Activated CD4-positive, alpha-beta T cell treated with anti-CD3 and anti-CD28 coated beads for 4 hours (primary cell): ENCODE measurements around the gene CTRB2.

Source experiments
- DNase-seq, 2 donors: peaks; one replicate each; pipeline ENCODE4 v3.0.0-alpha.2; 2020

Gene CTRB2

GRCh38 chr16:75203667-75204409 lies 3.1 kb downstream of the CTRB2 start:
- no peak for DNase-seq

DNA sequence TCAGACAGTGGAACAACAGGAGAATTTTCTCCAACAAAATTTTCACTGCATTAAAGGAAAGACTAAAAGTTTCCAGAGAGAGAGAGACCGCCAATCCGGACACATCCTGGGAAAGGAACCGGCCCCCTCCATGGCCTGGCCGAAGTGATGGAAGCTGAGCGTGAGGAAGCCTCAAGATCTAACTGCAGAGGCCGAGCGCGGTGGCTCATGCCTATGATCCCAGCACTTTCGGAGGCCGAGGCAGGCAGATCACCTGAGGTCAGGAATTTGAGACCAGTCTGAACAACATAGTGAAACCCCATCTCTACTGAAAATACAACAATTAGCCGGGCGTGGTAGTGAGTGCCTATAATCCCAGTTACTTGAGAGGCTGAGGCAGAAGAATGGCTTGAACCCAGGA lies 3.9 kb downstream of the CTRB2 start:
- no peak for DNase-seq

DNA sequence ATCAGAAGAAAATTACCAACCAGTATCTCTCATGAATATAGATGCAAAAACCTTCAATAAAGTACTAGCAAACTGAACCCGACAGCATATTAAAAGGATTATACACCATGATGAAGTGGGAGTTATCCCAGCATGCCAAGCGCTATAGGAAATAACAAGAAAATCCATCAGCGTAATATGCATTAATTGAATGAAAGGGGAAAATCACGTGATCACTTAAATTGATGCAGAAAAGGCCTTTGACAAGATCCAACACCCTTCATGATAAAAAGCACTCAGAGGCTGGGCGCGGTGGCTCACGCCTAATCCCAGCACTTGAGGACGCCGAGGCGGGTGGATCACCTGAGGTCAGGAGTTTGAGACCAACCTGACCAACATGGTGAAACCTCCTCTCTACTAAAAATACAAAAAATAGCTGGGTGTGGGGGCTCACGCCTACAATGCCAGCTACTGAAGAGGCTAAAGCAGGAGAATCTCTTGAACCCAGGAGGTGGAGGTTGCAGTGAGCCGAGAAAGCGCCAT lies 4.8 kb downstream of the CTRB2 start:
- DNase-seq = no peak

- no peak for DNase-seq
Measured at GRCh38 chr16:75198135-75198600, 8.8 kb downstream of the CTRB2 start.

GRCh38 chr16:75197522-75198134 lies 9.3 kb downstream of the CTRB2 start:
- no peak for DNase-seq

DNA sequence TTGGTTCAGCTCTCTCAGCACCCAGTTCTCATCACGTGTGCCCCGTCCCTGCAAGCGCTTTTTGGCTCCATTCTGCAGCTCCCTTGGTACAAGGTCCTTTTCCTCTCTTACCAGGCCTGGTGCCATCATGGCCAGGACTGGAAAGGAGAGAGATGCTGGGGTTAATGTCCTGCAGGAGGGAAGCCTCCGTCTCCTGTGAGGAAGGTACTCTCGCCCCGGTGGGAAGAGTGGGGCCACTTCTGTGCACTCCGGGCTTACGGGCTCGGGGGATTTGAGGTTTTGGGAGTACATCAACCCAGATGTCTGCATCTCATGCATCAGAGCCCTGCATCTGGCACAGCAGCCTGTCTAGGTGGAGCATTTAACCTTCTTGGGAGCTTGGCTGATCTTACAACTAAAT lies 10.1 kb downstream of the CTRB2 start:
- no peak for DNase-seq

DNA sequence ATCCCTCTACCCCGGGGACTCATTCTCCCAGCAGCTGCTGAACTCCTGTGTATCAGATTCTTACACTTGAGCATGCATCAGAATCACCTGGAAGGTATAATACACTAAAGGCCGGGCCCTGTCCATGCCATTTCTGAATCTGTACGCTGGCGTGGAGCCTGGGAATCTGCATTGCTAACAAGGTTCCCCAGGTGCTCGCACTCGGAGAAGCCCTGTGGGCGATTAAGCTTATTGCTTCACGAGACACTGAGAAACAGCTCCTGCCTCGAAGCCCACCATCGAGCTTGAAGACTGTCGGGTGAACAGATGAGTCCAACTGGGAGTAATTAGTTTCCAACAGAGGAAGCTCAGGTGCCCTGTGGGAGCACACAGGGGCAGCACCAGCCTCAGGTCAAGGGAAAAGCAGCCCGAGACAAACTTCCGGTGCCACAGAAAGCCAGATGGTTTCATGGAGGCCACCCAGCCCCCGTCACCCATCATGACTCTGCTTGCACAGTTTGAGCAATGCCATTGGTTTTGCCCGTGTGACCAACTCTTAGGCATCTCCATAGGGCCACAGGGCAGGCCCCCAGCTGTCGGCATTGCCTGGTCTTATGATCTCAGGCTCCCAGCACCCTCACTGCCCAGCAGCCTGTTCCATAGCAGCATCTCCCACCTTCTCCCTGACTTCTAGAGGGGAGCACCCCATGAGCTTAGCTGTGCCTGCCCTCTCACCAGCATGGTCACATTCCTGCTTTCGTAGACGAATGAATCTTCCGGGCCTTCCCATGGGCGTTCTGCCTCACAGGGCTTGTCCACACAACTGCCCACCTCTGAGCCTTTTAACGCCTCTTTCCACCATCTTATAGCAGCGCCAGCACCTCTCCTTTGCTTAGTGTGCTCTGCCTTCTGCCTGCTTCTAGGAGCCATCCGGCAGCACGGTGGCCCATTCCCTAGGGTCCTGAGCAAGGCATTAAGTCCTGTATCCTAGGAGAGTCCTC lies 10.9 kb downstream of the CTRB2 start:
- no peak for DNase-seq

GRCh38 chr16:75193730-75194444 lies 13.1 kb downstream of the CTRB2 start:
- DNase-seq = no peak

GRCh38 chr16:75193265-75193650 lies 13.7 kb downstream of the CTRB2 start:
- no peak for DNase-seq

DNA sequence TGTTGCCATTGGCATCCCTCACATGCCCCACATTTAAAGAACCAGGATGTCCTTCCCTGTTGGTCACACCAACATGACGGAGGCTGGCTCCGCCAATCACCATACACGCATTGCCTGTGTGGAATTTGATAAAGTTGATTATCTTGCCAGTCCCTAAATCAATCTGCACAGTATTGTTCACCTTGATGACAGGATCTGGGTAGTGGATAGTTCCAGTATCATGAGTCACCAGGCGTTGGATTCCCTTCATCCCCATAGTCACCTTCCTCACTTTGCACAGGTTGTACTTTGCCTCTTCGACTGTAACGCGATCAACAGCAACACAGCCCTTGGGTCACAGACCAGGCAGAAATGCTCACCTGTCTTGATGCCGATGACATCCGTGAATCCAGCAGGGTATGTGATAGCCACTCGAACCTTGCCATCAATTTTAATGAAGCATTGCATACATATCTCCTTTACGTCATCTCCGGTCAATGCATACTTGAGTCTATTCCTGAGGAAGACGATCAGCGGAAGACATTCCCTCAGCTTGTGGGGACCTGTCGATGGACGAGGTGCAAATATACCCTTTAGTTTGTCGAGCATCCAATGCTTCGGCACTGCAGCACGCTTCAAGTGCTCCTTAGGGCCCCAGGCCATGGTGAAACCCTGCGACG lies 14.2 kb downstream of the CTRB2 start:
- no peak for DNase-seq

DNA sequence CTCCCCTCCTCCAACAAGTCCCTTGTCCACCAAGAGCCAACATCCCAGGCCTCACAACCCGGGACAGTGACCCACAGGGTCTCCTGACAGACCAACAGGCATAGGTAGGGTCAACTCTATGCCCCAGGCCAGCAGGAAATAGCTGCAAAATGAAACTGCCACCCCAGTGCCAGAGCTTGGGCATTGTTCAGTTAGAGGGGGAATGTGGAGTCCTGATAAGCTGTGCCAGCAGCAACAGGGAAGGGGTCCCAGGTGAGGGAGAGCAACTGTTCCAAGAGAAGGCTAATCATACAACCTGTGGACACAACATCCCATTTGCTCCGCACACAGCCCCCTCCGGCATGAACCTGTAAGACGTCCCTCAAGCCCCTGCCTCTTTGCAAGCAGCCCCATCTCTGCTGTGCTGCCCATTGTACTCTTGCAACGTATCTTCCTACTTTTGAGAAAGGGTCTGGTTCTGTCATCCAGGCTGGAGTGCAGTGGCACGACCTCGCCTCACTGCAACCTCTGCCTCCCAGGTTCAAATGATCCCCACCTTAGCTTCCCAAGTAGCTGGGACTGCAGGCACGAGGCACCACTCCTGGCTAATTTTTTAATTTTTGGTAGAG lies 17.2 kb downstream of the CTRB2 start:
- DNase-seq = no peak

- no peak for DNase-seq
Measured at GRCh38 chr16:75188832-75189477, 18.0 kb downstream of the CTRB2 start.

DNA sequence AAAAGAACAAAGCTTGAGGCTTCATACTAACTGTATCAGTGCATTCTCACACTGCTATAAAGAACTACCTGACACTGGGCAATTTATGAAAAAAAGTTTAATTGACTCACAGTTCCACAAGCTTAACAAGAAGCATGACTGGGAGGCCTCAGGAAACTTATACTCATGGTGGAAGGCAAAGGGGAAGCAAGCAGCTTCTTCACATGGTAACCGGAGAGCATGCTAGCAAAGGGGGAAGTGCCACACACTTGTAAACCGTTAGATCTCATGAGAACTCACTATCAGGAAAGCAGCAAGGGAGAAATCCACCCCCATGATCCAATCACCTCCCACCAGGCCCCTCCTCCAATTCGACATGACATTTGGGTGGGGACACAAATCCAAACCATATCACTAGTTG lies 25.3 kb downstream of the CTRB2 start:
- DNase-seq = no peak

- no peak for DNase-seq
Measured at GRCh38 chr16:75179208-75179607, 27.8 kb downstream of the CTRB2 start.

DNA sequence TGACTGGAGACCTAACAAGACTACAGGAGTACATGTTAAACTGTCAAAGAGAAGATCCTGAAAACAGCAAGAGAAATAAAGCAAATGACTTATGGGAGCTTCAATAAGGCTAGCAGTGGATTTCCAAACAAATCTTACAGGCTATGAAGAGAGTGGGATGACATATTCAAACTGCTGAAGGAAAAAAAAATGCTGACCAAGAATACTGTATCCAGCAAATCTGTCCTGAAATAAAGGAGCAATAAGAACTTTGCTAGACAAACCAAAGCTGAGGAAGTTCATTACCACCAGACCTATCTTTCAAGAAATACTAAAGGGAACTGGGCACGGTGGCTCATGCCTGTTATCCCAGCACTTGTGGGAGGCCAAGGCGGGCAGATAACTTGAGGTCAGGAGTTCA lies 30.0 kb downstream of the CTRB2 start:
- no peak for DNase-seq

DNA sequence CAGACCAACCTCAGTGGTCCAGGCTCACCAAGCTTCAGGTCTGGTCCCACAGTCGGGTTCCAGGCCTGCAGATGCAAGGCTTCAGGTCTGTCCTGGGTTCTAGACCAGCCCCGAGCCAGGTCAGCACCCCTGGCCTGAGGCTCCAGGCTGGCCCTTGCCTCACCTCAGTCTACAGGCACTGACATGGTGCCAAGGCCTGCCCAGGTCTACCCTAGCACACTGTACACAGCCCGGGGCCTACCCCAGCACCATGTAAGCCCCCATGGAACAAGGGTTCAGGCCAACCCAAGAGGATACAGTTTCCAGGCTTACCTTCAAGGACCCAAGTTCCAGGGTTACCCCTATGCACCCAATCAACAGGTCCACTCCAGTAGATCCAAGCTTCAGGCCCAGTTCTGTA lies 31.9 kb downstream of the CTRB2 start:
- no peak for DNase-seq

- DNase-seq = no peak
Measured at GRCh38 chr16:75172578-75172977, 34.4 kb downstream of the CTRB2 start.

DNA sequence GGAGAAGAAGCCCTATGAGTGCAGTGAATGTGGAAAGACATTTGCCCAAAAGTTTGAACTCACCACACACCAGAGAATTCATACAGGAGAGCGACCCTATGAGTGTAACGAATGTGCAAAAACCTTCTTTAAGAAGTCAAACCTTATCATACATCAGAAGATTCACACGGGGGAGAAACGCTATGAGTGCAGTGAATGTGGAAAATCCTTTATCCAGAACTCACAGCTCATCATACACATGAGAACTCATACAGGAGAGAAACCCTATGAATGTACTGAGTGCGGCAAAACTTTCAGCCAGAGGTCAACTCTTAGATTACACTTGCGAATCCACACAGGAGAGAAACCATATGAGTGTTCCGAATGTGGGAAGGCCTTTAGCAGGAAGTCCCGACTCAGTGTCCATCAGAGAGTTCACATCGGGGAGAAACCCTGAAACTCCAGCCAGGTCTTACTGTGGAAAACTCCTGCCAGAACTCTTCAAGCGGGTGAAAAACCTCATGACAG lies 37.0 kb downstream of the CTRB2 start:
- no peak for DNase-seq

- DNase-seq = no peak
Measured at GRCh38 chr16:75160386-75160785, 46.6 kb downstream of the CTRB2 start.
